Dedifferentiated amniotic fluid mesenchymal stem cell (primary cell): ENCODE data around the gene SLC25A26.
"Not testable (repeated sequence)": the region's sequence is repeated elsewhere in the genome, so short reads cannot be mapped to it uniquely, and the experiment has no call there.

ENCODE experiments used
- DNase-seq: peaks from one replicate; pipeline ENCODE4 v3.0.0-alpha.2; 2016; ENCODE audit errors: extremely low spot score

SLC25A26 gene

DNA sequence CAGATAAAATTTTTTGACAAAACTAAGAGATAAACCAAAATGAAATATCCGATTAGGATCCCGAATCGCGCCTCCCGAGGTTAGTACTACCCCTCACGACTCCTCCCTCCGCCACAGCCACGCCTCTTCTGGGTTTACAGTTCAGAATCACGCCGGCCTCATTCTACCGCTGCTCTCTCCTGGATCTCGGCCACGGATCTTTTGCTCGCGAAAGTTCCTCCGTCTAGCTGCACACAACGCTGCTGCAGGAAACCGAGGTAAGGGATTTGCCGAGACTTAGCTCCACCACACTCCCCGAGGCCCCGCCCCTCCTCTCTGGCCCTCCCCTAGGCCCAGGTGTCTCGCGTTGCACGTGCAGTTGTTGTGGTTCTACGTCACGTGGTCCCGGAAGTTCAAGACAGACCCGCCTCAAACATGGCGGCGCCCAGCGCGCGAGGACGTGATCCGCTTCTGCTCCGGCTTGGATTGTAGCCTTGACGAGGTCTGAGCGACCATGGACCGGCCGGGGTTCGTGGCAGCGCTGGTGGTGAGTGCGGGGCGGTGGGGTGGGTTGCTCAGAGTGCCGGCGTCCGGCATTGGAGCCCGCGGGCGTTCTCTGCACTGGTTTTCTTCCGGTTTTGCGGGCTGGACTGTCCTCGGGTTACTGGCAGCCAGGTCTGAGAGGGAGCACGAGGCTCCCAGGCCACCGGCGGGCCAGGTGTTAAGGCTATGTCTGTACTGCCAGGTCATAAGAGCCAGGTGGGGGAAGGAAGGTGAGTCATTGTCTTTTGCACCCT lies at the start of gene SLC25A26:
SLC25A26 (plus strand) TSS at position 400 of the 776 bp plus-strand sequence; CDS start at position 494, 94 bp downstream.
- DNase-seq: peak; percentile 96

GRCh38 chr3:66172394-66172793 lies 48.4 kb upstream of the SLC25A26 start:
- DNase-seq: no peak

GRCh38 chr3:66177026-66177425 lies 43.8 kb upstream of the SLC25A26 start:
- DNase-seq: no peak

DNA sequence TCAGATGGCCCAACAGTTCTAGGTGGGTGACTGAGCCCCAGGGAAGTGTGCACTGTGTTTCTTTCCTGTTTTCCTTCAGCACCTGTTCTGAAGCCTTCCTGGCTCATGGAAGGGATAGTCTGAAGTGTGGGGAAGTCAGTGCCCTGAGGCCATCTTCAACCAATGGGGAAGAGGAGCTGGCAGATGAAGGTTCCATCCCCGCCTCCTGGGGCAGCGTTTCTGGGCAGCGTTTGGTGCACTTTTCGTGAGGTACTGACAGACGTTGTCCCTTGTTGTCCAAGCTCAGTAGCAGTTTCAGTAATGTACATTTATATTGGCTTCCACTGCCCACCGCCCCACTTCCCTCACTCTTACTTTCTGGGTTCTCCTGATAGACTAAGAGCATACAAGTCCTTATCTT lies 42.6 kb upstream of the SLC25A26 start:
- no peak for DNase-seq

- DNase-seq: no peak
Measured at GRCh38 chr3:66179793-66180192, 41.0 kb upstream of the SLC25A26 start.

DNA sequence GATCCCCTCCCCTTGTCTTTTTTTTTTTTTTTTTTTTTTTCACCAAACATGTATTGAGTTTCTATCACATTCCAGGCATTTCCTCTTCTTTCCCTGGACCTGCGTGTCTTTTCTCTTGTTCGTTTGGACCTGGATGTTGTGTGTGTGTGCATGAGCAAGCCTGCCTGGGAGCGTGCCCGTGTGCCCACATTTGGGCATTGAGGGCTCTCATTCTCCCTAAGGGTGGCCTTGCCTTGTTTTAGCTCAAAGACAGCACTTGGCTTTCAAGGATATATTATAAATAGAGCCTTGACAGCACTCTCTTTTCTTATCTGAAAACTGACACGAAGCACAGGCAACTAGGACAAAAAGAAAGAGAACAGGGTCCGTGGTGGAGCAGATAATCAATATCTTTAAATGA lies 39.0 kb upstream of the SLC25A26 start:
- DNase-seq: no peak

GRCh38 chr3:66182246-66182645 lies 38.6 kb upstream of the SLC25A26 start:
- no peak for DNase-seq

- DNase-seq: no peak
Measured at GRCh38 chr3:66186545-66186944, 34.3 kb upstream of the SLC25A26 start.

GRCh38 chr3:66195347-66195783 lies 25.4 kb upstream of the SLC25A26 start:
- DNase-seq: peak; percentile 55

- peak; percentile 23 for DNase-seq
Measured at GRCh38 chr3:66196633-66197032, 24.2 kb upstream of the SLC25A26 start.

DNA sequence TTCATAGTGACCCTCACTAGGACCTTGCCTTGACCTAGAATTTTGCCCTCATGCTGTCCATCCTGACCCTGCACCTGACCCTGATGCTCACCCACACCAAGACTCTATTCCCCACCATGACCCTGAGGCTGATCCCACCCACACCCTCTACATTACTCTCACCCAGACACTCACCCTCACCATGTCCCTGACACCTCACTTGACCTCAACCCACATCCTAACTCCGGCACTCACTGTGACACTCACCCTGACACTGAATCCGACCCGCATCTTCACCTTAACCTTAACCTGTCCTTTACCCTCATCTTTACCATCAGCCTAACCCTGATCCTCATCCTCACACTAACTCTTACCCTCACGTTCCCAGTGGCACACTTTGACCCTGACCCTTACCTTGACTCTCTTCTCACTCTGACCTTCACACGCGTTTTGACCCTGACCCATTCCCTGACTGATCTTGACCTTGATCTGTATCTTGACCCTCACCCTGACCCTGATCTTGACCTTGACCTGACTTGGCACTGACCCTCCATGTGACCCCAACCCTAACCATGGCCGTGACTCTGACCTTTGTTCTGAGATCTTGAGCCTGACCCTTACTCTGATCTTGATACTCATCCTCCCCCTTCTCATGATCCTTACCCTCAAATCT lies 22.2 kb upstream of the SLC25A26 start:
- DNase-seq: no peak

- DNase-seq: no peak
Measured at GRCh38 chr3:66199089-66199473, 21.7 kb upstream of the SLC25A26 start.

DNA sequence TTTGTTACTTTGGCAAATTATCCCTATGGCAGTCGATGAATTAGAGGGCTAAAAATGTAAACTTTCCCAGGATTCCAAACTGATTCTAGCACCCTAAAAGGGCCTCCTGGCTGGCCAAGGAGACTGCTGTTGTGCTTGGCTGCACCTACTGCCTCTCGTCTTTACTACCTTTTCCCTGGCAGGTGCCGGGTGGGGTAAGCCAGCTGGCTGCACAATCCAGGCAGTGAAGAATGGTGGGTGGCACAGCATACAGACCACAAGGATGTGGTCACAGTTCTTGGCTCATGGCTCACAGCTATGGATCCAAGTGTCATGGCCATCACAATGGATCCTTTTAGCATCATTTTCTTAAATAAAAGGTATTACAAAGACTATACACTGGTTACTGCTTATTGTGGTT lies 20.7 kb upstream of the SLC25A26 start:
- no peak for DNase-seq

- DNase-seq: no peak
Measured at GRCh38 chr3:66200786-66201185, 20.0 kb upstream of the SLC25A26 start.

- no peak for DNase-seq
Measured at GRCh38 chr3:66203275-66203674, 17.5 kb upstream of the SLC25A26 start.

DNA sequence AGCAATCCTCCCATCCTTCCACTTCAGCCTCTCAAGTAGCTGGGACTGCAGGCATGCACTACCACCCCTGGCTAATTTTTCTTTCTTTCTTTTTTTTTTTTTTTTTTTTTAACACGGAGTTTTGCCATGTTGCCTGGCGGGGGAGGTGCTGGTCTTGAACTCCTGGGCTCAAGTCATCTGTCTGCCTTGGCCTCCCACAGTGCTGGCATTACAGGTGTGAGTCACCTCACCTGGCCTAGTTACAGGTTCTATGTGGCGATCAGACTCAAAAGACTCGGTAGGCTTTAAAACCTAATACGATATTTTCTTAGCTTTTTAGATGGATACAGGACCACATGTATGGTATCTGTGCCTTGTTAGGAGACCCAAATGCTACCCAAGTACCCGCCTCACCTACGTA lies 14.0 kb upstream of the SLC25A26 start:
- no peak for DNase-seq

DNA sequence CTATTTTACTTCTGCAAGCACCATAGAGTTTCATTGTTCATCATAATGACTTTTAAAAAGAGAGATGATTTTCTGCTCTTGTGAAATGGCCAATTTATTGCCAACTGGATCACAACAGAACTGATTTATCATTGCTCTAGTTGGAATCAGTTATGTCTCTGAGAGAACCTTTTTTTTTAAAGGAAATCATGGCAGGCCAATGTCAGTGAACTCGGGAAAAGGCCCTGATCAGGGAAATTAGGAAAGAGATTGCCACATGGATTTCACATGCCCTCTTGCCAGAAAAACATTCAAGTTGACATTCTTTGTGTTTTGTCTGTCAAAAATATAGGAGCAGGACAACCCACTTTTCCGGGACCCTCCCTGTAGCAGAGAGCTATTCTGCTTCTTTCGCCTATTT lies 12.6 kb upstream of the SLC25A26 start:
- DNase-seq: no peak

- no peak for DNase-seq
Measured at GRCh38 chr3:66210687-66211295, 10.0 kb upstream of the SLC25A26 start.

DNA sequence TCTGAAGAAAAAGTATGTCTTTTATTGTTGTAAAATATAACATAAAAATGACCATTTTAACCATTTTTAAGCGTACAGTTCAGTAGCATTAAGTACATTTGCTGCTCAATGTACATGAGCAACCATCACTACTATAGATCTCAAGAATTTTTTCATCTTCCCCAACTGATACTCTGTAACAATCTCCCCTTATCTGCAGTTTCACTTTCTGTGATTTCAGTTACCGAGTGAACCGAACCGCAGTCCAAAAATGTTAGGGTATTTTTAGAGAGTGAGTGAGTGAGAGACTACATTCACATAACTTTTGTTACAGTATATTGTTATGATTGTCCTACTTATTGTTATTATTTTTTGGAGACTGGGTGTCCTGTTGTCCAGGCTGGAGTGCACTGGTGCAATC lies 9.0 kb upstream of the SLC25A26 start:
- no peak for DNase-seq

DNA sequence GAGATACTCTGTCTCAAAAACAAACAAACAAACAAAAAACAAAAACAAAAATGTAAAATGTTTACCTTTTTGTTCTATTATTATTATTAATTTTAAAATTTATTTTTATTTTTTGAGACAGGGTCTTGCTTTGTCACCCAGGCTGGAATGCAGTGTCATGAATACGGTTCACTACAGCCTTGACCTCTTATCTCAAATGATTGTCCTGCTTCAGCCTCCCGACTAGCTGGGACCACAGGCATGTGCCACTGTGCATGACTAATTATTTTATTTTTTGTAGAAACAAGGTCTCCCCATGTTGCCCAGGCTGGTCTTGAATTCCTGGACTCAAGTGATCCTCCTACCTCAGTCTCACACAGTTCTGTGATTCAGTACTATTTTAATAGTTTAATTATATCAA lies 5.7 kb upstream of the SLC25A26 start:
- no peak for DNase-seq

- DNase-seq: no peak
Measured at GRCh38 chr3:66220066-66220465, 735 bp upstream of the SLC25A26 start.

DNA sequence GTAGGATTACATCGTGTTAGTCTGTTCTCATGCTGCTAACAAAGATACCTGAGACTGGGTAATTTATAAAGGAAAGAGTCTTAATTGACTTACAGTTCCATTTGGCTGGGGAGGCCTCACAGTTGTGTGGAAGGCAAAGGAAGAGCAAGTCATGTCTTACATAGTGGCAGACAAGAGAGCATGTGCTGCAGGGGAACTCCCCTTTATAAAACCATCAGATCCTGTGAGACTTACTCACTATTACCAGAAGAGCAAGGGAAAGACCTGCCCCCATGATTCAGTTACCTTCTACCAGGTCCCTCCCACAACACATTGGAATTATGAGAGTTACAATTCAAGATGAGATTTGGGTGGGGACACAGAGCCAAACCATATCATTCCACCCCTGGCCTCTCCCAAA lies 3.4 kb downstream of the SLC25A26 start:
- no peak for DNase-seq

DNA sequence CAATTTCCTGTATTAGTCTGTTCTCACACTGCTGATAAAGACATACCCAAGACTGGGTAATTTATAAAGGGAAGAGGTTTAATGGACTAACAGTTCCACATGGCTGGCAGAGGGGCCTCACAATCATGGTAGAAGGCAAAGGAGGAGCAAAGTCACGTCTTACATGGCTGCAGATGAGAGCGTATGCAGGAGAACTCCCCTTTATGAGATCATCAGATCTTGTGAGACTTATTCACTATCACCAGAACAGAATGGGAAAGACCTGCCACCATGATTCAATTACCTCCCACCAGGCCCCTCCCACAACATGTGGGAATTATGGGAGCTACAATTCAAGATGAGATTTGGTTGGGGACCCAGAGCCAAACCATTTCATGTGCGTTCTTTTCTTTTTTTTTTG lies 5.3 kb downstream of the SLC25A26 start:
- DNase-seq: not testable (repeated sequence)
